ENCODE results near the gene RCSD1.

DNA sequence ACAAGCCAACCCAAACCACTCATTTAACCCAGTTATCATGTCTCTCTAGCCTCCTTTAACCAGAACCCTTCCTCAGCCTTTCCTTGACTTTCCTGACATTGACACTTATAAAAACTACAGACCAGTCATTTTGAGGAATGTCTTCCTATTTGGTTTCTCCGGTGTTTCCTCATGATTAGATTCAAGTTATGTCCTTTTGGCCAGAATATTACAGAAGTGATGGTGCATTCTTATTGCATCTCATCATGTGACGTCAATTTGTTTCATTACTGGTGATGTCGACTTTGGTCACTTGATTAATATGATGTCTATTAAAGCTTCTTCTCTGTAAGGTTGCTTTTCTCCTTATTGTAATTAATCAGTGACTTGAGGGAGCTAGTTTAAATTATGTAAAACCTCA, 6.1 kb upstream of the RCSD1 start:
- no peak for TF ChIP-seq POLR2A (IDR thresholded peaks at IDR 0.05; ENCODE audit: low read depth, low read length)
- no peak for TF ChIP-seq POLR2AphosphoS5 (IDR thresholded peaks at IDR 0.05; ENCODE audit: low read depth, low read length)
- no peak for TF ChIP-seq TAF1 (IDR thresholded peaks at IDR 0.05; ENCODE audit: low read depth, low read length)

Measured in GM12891 (cell line).